Neural progenitor cell (in vitro differentiated cells): Measurements from ENCODE around the gene DOCK11. TPM values are rescaled to one million over a fixed set of nuclear protein-coding genes. Genes with fewer than 3 reads are reported as not detected.

Experiments used
- DNase-seq: peaks from one replicate; pipeline ENCODE4 v3.0.0-alpha.2; 2016; ENCODE audit warnings: low spot score
- H2AFZ ChIP-seq: fragments of 200-600 bp; sonication (generic); replicated peaks from 2 replicates; pipeline ENCODE4 v1.6.1; 2016; ENCODE audit warnings: antibody characterized with exemption
- H3F3A ChIP-seq: fragments of 200-600 bp; sonication (generic); 2 replicates; pipeline ENCODE4 v1.6.1; 2016; ENCODE audit warnings: antibody characterized with exemption, low read depth
- H3K27ac ChIP-seq: fragments of 200-600 bp; sonication (generic); 2 replicates; pipeline ENCODE4 v1.5.1; 2016; ENCODE audit warnings: mild to moderate bottlenecking
- H3K27me3 ChIP-seq: fragments of 200-600 bp; sonication (generic); 2 replicates; pipeline ENCODE4 v1.6.1; 2016; ENCODE audit warnings: mild to moderate bottlenecking, moderate library complexity
- H3K36me3 ChIP-seq: fragments of 200-600 bp; sonication (generic); 2 replicates; pipeline ENCODE4 v1.5.1; 2016
- H3K4me1 ChIP-seq: fragments of 200-600 bp; sonication (generic); 2 replicates; pipeline ENCODE4 v1.6.1; 2016; ENCODE audit warnings: mixed run types
- H3K4me2 ChIP-seq: fragments of 200-600 bp; sonication (generic); 2 replicates; pipeline ENCODE4 v1.6.1; 2016
- H3K4me3 ChIP-seq: fragments of 200-600 bp; sonication (generic); 2 replicates; pipeline ENCODE4 v1.5.1; 2016
- H3K79me2 ChIP-seq: fragments of 200-600 bp; sonication (generic); 2 replicates; pipeline ENCODE4 v1.6.1; 2016; ENCODE audit warnings: low read depth
- H3K9ac ChIP-seq: fragments of 200-600 bp; sonication (generic); 2 replicates; pipeline ENCODE4 v1.6.1; 2016
- H3K9me3 ChIP-seq: fragments of 200-600 bp; sonication (generic); 2 replicates; pipeline ENCODE4 v1.5.1; 2016; ENCODE audit warnings: low read depth
- H4K20me1 ChIP-seq: fragments of 200-600 bp; sonication (generic); 2 replicates; pipeline ENCODE4 v1.6.1; 2016; ENCODE audit warnings: low read depth
- H3K27ac Mint-ChIP-seq: 3 replicates; pipeline ENCODE4 v1.8.0; 2021; ENCODE audit warnings: mixed read lengths
- H3K27me3 Mint-ChIP-seq: 2 replicates; pipeline ENCODE4 v1.8.0; 2022; ENCODE audit warnings: low read depth, mild to moderate bottlenecking, inconsistent platforms, moderate library complexity, mixed read lengths; ENCODE audit not compliant: insufficient read depth
- H3K36me3 Mint-ChIP-seq: 3 replicates; pipeline ENCODE4 v1.8.0; 2021; ENCODE audit warnings: mixed read lengths
- H3K4me1 Mint-ChIP-seq: 3 replicates; pipeline ENCODE4 v1.8.0; 2021; ENCODE audit warnings: mixed read lengths
- H3K4me3 Mint-ChIP-seq: 3 replicates; pipeline ENCODE4 v1.8.0; 2021; ENCODE audit warnings: mild to moderate bottlenecking, moderate library complexity, mixed read lengths
- H3K9me3 Mint-ChIP-seq: 3 replicates; pipeline ENCODE4 v1.8.0; 2020; ENCODE audit warnings: mixed read lengths
- EZH2 ChIP-seq: fragments of 200-600 bp; sonication (generic); IDR thresholded peaks from 2 replicates; pipeline ENCODE4 v1.6.1; 2017; ENCODE audit warnings: antibody characterized with exemption, mild to moderate bottlenecking, moderate library complexity
- EZH2phosphoT487 ChIP-seq: fragments of 200-600 bp; sonication (generic); IDR thresholded peaks from 2 replicates; pipeline ENCODE4 v1.6.1; 2017; ENCODE audit warnings: antibody characterized with exemption
- total RNA-seq: library from RNA; depleted of rRNA; stranded (reverse); fragments of >200 nt; gene quantifications from 2 replicates; pipeline ENCODE4 v1.2.3, GENCODE V29; 2015; ENCODE audit warnings: low replicate concordance
- TF ChIP-seq, protein P1 (sequence below): fragments of 200-600 bp; sonication (generic); IDR thresholded peaks from 2 replicates; pipeline ENCODE4 v1.5.1; 2017; ENCODE audit warnings: antibody characterized with exemption, mild to moderate bottlenecking

Gene DOCK11
- total RNA-seq, 1 donor from 2014 or later: 20.9 TPM

DNA sequence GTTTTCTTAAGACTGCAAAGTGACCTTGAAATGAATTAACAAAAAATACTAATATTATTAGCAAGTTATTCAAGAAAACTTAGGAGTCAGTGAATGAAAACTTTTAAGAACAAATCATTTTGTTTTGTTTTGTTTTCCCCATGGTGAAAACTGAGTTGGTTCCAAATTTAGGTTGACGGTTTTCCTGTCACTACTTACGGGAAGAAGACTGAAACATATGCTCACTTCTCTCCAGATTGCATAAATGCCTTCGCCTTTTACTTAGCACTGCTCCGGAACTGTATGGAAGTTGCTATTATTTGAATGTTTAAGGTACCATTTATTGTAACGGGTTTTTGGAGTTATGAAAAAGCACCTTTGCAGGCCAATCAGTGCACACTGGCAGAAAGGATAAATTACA, 42.8 kb downstream of the DOCK11 start:
- H4K20me1 ChIP-seq: no peaks in the 10 kb centered on the region
- no peaks in the 10 kb centered on the region for H3K79me2 ChIP-seq
- H3K27me3 ChIP-seq: no peaks in the 10 kb centered on the region
- no peak overlapping the region for H3K9ac ChIP-seq
- no peak for TF ChIP-seq EZH2
- TF ChIP-seq, protein P1, sequence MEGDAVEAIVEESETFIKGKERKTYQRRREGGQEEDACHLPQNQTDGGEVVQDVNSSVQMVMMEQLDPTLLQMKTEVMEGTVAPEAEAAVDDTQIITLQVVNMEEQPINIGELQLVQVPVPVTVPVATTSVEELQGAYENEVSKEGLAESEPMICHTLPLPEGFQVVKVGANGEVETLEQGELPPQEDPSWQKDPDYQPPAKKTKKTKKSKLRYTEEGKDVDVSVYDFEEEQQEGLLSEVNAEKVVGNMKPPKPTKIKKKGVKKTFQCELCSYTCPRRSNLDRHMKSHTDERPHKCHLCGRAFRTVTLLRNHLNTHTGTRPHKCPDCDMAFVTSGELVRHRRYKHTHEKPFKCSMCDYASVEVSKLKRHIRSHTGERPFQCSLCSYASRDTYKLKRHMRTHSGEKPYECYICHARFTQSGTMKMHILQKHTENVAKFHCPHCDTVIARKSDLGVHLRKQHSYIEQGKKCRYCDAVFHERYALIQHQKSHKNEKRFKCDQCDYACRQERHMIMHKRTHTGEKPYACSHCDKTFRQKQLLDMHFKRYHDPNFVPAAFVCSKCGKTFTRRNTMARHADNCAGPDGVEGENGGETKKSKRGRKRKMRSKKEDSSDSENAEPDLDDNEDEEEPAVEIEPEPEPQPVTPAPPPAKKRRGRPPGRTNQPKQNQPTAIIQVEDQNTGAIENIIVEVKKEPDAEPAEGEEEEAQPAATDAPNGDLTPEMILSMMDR: no peak
- no peak for TF ChIP-seq EZH2phosphoT487
- DNase-seq: no peak
- peaks cover 5% of the 10 kb centered on the region for H3K36me3 Mint-ChIP-seq
- no peaks in the 10 kb centered on the region for H3K27me3 Mint-ChIP-seq
- H3K4me1 Mint-ChIP-seq: peaks cover 40% of the 10 kb centered on the region
- no peak overlapping the region for H3K27ac ChIP-seq
- no peaks in the 10 kb centered on the region for H3F3A ChIP-seq
- H3K4me3 Mint-ChIP-seq: no peak overlapping the region
- no peak overlapping the region for H3K27ac Mint-ChIP-seq
- H3K9me3 Mint-ChIP-seq: peaks cover 7% of the 10 kb centered on the region
- no peaks in the 10 kb centered on the region for H3K36me3 ChIP-seq
- no peak overlapping the region for H2AFZ ChIP-seq
- H3K4me2 ChIP-seq: no peak overlapping the region
- no peak overlapping the region for H3K4me3 ChIP-seq
- H3K4me1 ChIP-seq: peaks cover 14% of the 10 kb centered on the region
- H3K9me3 ChIP-seq: no peaks in the 10 kb centered on the region

- no peak for DNase-seq
- H3K27me3 ChIP-seq: no peaks in the 10 kb centered on the region
- TF ChIP-seq EZH2 (no peak), EZH2phosphoT487 (no peak)
- TF ChIP-seq, protein P1: no peak
- peaks cover 4% of the 10 kb centered on the region for H3K4me1 ChIP-seq
- no peak overlapping the region for H2AFZ ChIP-seq
- no peaks in the 10 kb centered on the region for H3K36me3 ChIP-seq
- H3K9me3 ChIP-seq: no peaks in the 10 kb centered on the region
- no peaks in the 10 kb centered on the region for H4K20me1 ChIP-seq
- H3F3A ChIP-seq: no peaks in the 10 kb centered on the region
- H3K4me1 Mint-ChIP-seq: peaks cover 21% of the 10 kb centered on the region
- no peaks in the 10 kb centered on the region for H3K79me2 ChIP-seq
- no peak overlapping the region for H3K9ac ChIP-seq
- no peak overlapping the region for H3K4me3 Mint-ChIP-seq
- H3K4me2 ChIP-seq: no peak overlapping the region
- H3K27me3 Mint-ChIP-seq: no peaks in the 10 kb centered on the region
- H3K4me3 ChIP-seq: no peak overlapping the region
- no peak overlapping the region for H3K27ac Mint-ChIP-seq
- H3K36me3 Mint-ChIP-seq: peaks cover 8% of the 10 kb centered on the region
- H3K9me3 Mint-ChIP-seq: peaks cover 7% of the 10 kb centered on the region
- H3K27ac ChIP-seq: no peak overlapping the region
These were observed 44.7 kb downstream of the DOCK11 start for GRCh38 chrX:118540342-118540741.

DNA sequence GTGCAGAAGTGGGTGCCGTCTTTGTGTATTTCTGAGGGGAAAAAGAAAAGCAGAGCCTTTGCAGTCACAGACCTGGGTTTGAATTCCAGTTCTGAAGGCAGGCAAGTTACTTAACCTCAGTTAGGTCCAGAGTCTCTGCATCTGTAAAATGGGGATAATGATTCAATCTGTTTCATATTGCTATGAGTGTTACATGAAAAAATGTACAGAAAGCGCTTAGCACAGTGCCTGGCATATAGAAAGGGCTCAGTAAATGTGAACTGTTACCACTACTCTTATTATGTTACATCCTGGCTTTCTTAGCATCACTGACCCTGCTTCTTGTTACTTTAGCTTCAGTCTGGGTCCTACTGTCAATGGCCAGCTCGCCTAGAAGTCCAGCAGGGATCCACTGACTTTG, 45.9 kb downstream of the DOCK11 start:
- Mint-ChIP-seq H3K36me3 (peaks cover 8% of the 10 kb centered on the region), H3K4me1 (peaks cover 12% of the 10 kb centered on the region), H3K4me3 (no peak overlapping the region), H3K27me3 (no peaks in the 10 kb centered on the region), H3K27ac (no peak overlapping the region), H3K9me3 (peaks cover 7% of the 10 kb centered on the region)
- TF ChIP-seq, protein P1: no peak
- no peak for TF ChIP-seq EZH2phosphoT487
- no peak for TF ChIP-seq EZH2
- Histone ChIP-seq H3K4me3 (no peak overlapping the region), H3K79me2 (no peaks in the 10 kb centered on the region), H2AFZ (no peak overlapping the region), H3K4me2 (no peak overlapping the region), H3K9ac (no peak overlapping the region), H4K20me1 (no peaks in the 10 kb centered on the region), H3K36me3 (no peaks in the 10 kb centered on the region), H3K9me3 (no peaks in the 10 kb centered on the region), H3K4me1 (peaks cover 1% of the 10 kb centered on the region), H3K27me3 (no peaks in the 10 kb centered on the region), H3K27ac (no peak overlapping the region), H3F3A (no peaks in the 10 kb centered on the region)
- DNase-seq: no peak

DNA sequence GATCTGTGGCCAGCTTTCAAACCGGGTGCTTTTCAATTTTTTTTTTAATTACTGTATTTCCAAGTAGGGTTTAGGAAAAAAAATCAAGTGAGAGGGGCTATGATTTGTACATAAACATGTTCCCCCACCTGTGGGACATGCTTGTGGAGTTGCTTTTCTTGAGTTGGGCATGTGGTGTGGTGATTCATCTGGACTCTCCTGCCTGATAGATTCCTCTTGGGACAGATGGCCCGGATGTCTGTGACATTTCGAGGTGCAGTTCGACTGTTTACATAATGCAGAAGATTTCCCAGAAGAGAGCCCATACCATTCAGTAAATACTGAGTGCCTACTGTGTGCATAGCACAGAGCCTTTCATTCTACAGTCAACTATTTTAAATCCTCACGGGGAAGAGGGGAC, 49.9 kb downstream of the DOCK11 start:
- Histone ChIP-seq H3K4me1 (no peaks in the 10 kb centered on the region), H3K9ac (no peak overlapping the region), H3K4me2 (no peak overlapping the region), H3K27me3 (no peaks in the 10 kb centered on the region), H3K4me3 (no peak overlapping the region), H3K9me3 (no peaks in the 10 kb centered on the region), H2AFZ (no peak overlapping the region), H3K36me3 (no peaks in the 10 kb centered on the region), H3K27ac (no peak overlapping the region), H3F3A (no peaks in the 10 kb centered on the region), H4K20me1 (no peaks in the 10 kb centered on the region), H3K79me2 (no peaks in the 10 kb centered on the region)
- Mint-ChIP-seq H3K4me3 (no peak overlapping the region), H3K27me3 (no peaks in the 10 kb centered on the region), H3K27ac (no peak overlapping the region), H3K4me1 (peaks cover 3% of the 10 kb centered on the region), H3K9me3 (peaks cover 3% of the 10 kb centered on the region), H3K36me3 (peaks cover 10% of the 10 kb centered on the region)
- DNase-seq: no peak
- TF ChIP-seq, protein P1: no peak
- no peak for TF ChIP-seq EZH2phosphoT487
- no peak for TF ChIP-seq EZH2
